Stimulated activated CD4-positive, alpha-beta T cell treated with anti-CD3 and anti-CD28 coated beads, Interleukin-1b, Interleukin-23, amount 100 ng/mL, for 24 hours (primary cell): ENCODE data around the gene UBTF.
A peak's percentile ranks its signal among the peaks of the same experiment; 100 is the strongest.
"Not testable (repeated sequence)": the region's sequence is repeated elsewhere in the genome, so short reads cannot be mapped to it uniquely, and the experiment has no call there.

ENCODE experiments used
- DNase-seq, 4 experiments: peaks; one replicate each; pipeline ENCODE4 v3.0.0-alpha.2; 2020; ENCODE audit warnings: low read depth in 4 of 4, low spot score in 1 of 4

UBTF gene

DNA sequence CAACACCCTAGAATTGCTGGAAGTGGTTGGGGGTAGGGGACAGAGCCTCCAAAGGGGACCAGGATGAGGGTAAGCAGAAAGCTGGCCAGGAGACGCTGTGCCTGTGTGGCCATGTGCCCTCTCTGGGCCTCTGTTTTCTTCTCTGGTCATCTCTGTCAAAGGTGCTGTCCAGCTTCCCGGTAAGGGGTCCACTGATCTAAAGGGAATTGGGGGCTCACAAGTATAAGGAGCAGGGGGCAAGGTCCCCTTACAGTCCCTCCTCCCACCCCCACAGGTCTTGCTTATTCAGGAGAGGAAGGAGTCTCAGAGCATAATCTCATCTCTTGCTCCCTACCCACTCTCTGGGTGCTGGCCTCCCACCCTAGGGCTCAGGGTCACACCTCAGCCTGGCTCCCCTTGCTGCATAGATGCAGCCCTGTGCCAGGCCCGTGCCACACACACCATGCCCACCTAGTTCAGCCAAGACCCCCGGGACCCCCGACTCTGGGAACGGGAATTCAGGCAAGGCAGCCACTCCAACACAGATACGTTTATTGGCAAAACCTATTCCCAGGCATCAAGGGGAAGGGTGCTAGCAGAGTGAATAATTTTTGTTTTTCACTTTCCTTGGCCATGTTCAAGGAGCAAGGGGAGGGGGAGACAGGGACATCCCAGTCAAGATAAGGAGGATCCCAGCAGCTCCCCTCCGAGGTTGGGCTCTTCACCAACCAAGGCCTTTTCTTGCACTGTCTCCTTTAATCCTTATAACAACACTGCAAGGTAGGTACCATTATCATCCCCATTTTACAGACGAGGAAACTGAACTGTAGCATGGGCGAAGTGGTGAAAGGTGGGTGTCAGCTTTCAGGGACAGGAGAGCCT is 28.6 kb upstream of the UBTF start:
- no peak for DNase-seq

DNA sequence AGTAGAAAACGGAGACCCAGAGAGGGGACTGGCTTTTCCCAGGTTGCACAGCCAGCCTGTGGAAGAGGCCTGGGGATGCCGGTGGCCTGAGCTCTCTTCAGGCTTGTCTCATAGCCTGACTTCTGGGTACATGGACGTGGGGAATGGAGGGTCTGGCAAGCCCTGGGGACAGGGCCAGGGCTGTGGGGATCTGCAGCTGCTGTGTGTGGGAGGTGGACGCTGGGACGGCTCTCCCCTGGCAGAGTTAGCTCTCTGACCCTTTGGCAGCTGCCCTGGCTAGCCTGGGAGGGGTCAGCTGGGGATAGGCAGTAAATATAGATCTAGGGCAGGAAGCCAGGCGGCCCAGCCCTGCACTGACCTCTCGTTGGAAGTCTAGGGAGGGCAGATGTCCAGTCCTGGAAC is 28.0 kb upstream of the UBTF start:
- no peak for DNase-seq

DNA sequence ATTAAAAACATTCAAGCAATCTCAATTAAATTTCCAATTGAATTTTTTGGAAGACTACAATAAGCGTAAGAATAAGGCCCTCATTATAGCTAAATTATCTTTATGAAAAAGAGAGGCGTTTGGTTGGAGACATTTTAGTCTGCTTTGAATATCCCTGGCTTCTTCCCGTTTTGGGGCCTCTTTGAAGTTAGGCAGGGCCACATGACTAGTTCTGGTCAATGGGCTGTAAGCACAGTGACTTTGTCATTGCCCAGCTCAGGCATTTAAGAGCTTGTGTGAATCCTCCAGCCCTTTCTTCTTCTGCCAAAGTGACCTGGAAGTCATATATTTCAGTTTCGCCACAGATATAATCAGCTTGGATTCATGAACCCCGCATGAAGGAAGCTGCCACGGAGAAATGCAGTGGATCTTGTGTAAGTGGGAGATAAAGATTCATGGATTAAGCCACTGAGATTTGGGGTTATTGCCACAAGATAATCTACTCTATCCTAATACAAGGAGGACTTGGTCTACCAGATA is 21.7 kb upstream of the UBTF start:
- no peak for DNase-seq

DNA sequence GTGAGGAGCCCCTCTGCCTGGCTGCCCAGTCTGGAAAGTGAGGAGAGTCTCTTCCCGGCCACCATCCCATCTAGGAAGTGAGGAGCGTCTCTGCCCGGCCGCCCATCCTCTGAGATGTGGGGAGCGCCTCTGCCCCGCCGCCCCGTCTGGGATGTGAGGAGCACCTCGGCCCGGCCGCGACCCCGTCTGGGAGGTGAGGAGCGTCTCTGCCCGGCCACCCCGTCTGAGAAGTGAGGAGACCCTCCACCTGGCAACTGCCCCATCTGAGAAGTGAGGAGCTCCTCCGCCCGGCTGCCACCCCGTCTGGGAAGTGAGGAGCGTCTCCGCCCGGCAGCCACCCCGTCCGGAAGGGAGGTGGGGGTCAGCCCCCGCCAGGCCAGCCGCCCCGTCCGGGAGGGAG is 18.4 kb upstream of the UBTF start:
- DNase-seq, result not testable (repeated sequence)

DNA sequence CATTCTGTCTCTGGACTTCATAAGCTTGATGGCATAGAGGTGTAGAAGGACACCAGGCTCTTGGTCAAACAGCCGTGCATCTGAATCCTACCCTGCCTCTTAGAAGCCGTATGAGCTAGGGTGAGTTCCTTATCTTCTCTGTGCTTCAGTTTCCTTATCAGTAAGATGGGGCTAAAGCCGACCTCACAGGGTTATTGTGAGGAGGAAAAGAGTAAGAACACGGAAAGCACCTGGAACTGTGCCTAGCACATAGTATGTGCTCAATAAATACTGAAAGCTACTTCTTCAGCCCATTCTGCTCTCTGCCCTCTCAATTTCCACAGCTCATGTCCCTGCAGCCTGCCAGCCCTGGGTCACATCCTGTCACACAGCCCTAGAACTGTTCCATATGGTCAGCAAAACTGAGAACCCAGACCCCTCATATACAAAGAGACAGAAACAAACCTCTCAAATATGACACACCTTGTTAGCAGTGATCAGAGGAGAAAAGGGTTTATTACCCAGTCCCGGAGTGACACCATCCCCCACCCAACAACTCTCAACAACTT is 17.0 kb upstream of the UBTF start:
- DNase-seq, result no peak

DNA sequence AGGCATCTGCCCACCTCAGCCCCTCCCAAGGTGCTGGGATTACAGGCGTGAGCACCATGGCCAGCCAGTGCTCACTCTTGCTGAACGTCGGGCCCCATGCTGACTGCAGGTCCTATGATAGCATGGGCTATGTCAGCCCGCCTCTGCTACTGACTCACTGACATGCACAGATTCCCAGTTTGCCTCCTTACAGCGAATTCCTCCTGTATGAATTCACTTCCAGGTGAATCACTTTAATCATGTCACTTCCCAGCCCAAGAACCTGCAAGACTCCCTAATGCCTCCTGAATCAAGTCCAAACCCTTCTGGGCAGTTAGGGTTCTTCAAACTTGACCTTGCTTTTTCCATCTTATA is 16.1 kb upstream of the UBTF start:
- DNase-seq, result no peak

DNA sequence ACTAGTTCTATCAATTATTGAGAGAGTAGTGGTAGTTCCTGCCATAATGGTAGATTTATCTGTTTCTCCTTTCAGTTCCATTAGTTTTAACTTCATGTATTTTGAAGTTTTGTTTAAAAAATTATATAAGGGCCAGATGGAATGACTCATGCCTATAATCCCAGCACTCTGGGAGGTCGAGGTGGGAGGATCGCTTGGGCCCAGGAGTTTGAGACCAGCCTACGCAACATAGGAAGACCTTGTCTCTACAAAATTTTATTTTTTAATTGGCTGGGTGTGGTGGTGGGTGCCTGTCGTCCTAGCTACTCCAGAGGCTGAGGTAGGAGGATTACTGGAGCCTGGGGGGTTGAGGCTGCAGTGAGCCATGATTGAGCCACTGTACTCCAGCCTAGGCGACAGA is 14.1 kb upstream of the UBTF start:
- no peak for DNase-seq

DNA sequence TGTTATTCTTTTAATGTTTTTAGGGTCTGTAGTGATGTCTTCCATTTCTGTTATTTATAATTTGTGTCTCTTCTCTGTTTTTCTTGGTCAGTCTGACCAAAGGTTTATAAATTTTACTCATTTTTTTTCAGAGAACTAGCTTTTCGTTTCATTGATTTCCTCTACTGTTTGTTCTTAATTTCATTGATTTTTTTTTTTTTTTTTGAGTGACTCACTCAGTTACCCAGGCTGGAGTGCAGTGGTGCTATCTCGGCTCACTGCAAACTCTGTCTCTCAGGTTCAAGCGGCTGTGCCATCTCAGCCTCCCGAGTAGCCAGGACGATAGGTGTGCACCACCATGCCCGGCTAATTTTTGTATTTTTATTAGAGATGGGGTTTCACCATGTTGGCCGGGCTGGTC is 12.6 kb upstream of the UBTF start:
- no peak for DNase-seq

DNA sequence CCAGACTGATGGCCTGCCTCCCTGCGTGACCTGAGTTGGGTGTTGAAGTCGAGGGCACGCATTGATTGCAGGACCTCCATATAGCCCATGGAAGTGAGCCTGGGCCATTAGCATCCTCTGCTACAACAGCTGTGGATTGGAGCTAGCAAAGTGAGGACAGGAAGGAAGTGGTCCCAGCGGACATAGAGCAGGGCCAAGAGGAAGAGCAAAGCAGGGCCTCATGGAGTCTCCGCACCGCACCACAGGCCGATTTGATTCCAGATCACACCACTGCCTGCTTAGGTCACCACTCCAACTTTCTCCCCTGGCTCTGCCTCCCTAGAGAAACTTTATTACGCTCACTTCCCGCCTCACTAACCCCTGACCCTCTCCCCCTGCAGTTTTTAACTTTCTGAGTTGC is 10.7 kb upstream of the UBTF start:
- DNase-seq, result no peak

DNA sequence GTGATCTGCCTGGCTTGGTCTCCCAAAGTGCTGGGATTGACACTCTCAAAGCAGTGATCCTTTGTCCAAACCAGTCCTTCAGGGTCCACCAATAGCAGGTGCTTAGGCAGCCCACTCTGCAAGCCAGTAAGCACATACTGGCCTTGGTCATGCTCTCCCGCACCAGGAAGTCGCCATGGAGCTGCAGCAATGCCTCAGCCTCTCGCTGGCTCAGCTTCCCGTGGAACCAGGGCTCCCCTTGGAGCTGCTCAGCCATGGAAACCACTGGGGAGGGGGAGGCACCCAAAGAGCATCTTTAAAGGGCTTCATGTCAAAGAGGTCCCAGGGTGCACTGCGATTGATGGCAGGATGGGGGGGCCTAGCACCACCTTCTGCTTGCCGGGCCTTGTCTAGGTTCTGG is 9.6 kb upstream of the UBTF start:
- DNase-seq, result no peak

DNA sequence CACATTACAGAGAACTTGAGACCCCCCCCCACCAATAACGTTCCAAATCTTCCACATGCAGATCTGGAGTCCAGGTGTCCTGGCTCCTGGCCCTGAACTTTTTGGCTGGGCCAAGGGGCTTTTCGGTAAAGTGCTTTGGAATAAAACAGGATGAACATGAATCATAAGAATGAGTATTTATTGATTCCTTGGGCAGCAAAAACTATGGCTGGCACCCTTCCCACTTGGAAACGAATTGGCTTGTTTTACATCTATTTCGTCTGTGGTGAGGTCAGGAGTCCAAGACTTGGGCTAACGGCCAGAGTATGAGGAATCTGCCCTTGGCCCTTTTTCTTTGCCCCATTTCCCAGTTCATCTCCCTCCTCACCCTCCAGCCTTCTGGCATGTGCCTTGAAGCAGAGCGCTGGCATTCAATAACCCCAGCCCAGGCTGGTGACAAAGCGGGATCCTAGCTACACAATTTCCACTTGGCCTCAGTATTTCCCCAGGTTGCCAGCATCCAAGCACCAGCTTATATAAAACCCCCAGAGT is 4.1 kb upstream of the UBTF start:
- DNase-seq, result no peak

DNA sequence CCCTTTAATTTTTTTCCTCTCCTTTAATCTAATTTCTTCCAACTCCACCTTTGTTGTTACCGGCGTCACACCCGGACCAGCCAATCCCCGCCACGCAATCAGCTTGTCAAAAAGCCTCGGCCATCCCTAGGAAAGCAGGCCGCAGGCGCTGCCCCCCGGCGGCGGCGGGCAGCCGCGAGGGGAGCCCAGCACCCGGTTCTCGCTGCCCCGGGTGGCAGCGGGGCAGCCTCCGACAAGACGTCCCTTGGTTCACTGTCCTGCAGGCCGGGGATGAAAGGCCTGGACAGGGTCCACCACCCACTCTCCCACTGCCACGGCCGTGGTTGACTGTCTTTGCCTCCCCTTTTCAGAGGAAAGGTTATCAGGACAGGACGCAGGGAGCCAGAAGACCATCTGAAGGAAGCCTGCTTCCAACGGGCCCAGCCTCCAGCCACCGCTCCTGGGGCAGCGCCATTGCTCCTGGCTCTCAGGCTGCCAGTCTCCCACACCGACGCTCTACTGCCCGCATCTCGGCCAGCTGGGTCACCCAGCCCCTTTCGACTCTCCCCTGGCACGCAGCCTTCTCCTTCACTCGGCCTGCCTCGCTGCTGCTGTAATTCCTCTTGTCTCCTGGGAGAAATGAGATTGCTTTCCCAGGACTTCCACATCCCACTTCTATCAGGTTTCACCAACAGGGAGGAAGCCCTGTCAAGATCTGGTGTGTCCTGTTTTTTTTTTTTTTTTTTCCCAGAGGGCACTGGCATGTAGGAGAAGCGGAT is 2.8 kb upstream of the UBTF start:
- no peak for DNase-seq

DNA sequence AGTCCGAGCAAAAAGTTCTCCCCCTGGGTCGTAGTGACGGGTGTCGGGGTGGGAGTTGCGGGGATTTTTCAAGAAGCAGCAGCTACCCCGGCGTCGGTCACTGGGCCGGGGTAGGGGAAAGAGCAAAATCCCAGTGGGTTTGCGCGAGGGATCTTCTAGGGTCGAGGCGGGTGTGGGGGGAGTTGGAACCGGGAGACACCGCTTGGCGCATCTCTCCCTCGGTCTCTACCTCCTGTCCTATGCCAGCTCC is 2.3 kb upstream of the UBTF start:
- no peak for DNase-seq

DNA sequence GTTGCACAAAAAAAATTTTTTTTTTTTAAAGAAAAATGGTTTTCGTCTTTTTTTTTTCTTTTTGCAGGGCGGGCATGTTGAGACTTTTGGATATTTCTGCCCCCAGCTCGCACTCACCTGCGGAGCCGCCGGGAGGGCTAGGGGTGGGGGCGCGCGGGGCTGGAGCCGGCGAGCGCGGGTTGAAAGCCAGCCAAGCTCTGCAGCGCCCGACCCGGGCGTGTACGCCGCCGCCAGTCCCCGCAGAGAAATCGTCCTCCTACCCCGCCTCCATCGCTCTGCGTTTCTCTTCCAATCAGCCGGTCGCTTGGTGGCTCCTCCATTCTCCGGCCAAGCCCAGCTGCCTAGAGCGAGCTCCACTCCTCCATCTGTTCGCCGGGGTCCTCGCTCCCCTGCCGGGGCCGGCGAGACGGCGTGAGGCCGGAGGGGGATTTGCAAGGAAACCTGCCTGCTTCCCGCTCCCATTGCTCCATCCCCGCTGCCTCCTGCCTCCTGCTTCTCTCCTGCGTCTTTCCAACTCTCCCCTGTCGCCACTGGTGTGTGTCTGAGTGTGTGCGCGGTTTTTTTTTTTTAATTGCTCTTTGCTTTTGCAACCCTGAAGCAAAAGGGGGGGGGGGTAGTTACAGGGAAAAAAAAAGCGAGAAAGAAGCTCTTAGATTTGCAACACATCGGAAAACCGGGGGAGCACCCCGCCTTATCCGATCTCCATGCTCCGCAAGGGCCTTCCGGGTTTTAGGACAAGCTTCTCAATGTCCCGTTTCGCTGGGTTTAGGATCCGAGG is 1.8 kb upstream of the UBTF start:
- DNase-seq, result peak in 2 of 4 experiments; percentile 44 to 55

DNA sequence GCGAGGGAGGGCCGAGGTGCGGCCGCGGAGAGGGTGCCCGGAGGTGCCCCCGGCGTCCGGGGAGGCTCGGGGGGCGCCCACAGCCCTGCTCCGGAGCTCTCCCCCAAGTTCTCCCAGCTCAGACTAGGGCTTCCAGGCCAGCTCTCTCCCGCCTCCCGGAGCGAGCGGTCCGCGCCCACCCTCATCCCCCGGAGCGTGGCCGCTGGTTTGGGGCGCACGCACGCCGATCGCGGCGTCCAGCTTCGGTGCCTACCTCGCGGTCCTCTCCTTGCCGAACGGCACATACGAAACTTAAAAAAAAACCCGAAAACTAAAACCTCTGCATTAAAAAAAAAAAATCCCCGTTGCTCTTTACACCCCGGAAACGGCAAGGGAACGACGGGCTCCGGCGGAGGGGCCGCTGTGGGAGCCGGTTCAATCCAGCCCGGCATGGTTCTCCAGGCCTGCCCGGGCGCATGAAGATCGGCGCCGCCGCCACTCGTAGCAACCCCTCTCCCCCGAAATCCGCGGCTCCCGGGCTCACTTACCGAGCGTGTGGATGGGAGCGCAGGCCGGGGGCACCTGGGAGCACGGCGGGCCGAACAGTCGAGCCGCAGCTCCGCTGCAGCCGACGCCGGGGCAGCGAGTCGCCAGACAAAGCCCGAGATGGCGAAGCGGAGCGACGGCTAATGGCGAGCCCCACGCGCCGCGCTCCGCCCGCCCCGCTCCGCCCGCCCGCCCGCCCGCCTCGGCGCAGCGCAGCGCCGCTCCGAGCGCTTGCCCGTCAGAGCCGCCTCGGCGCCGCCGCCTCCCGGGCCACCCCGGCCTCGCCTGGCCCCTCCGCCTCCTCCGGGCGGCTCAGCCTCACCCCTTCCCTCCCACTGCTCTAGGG is 973 bp upstream of the UBTF start:
- DNase-seq, result peak in 1 of 4 experiments; percentile 42

DNA sequence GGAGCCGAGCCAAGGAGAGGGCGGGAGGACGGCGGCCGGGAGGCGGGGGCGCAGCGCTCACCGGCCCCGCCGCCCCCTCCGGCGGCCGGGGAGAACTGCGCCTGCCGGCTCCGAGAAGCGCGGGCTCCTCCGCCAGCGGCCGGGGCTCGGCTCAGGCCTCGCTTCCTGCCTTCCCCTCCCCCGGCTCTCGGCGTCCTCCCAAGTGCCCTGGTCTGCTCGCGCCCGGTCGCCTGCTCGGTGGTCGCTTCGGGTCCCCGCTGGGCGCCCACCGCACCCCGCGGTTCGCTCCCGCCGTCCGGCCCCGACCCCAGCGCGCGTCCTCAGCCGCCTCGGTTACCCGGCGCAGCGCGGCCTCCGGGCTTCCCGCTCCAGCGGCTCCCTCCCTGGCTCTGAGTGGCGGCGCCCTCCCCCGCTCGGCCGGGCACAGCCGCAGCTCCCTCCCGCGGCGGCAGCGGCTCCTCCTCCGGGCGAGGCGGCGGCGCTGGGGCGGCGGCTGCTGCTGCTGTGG is 313 bp downstream of the UBTF start:
- peak in 2 of 4 experiments; percentile 52 to 54 for DNase-seq

DNA sequence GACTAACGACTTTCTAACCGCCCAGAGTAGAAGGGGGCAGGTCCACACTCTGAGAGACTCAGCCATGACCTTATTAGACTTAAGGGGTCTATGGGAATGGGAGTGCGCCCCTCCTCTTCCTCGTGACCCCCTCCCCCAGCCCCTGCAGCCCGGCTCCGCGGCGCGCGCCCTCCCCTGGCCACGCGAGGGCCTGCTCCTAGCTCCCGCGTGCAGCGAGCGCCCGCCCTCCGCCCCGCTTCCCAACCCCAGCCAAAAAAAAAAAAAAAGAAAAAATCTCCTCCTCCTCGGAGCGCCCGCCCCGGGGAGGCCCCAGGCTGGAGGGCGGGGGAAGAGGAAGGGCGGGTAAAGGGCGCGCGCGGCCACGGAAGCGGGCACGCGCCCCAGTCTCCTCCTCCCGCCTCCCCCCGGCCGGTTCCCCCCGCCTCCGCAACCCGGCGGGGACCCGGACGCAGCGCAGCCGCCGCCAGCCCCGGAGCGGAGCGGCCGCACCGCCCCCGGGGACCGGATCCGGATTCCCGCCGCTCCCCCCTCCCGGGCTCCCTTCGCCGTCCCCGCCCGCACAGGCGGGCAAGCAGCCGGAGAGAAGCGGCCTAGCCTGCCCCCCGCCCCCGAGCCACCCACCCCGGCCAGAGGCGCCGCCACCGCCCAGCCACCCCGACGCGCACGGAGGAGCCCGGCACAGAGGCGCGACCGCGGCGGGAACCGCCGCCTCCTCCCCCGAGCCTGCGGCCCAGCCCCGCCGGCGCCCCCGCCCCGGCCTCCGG is 949 bp downstream of the UBTF start:
- peak in 3 of 4 experiments; percentile 67 to 80 (median 80) for DNase-seq

DNA sequence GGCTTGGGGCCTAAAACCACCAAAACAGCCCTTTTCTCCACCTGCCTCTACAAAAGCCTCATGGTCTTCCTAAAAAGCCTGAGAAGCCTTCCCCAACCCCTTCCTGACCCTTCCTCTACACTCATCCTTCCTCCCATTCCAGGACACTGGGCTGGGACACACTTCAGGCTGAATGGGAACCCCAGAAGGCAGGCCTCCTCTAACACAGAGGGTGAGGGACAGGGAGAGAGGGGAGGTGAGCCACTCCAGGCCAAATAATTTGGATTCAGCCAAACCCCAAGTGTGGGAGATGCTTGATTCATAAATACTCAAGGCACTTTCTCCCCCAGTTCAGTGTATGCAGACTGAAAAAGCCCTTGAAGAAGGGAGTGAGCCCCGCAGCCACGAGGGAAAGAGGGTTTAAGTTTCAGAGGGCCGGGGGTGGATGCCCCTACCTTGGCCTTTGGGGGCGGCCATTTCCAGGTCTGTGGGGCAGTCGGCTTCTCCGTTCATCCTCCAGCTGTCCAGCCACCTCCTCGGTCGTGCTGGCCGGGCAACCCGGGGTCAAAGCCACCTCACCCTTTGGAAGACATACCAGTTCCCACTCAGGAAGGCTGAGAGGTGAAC is 1.6 kb downstream of the UBTF start:
- DNase-seq, result no peak

DNA sequence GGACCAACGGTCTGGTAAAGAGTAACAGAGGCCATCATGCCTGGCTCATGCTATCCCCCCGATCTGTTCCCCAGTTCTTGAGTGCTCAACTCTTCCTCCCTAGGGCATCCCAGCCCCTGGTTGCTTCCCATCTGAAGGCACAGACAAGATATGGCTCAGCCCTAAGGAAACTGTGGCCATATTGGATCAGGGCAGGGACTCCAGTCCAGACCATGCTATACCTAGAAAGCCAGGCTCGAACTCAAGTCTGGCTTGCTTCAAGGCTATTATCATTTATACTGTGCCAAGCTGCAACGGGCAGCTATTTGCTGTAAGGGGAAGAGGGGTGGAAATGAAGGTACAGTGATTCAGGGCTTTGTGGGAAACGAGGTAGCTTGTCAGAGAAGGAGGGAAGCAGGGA is 2.8 kb downstream of the UBTF start:
- no peak for DNase-seq
